GM15510 (cell line): ENCODE measurements around the gene CTNNA3.

Experiments
- POLR2A ChIP-seq: IDR thresholded peaks from 3 replicates; pipeline ENCODE4 v1.6.1; 2011; ENCODE audit warnings: borderline replicate concordance; ENCODE audit not compliant: insufficient read length; ENCODE audit errors: extremely low read depth

The CTNNA3 gene

GRCh38 chr10:66651308-66652082 is 1044.5 kb downstream of the CTNNA3 start:
- TF ChIP-seq POLR2A, result no peak

- TF ChIP-seq POLR2A, result no peak
Observed at GRCh38 chr10:66649626-66650025, 1046.4 kb downstream of the CTNNA3 start.

GRCh38 chr10:66642217-66642616 is 1053.8 kb downstream of the CTNNA3 start:
- TF ChIP-seq POLR2A, result no peak

DNA sequence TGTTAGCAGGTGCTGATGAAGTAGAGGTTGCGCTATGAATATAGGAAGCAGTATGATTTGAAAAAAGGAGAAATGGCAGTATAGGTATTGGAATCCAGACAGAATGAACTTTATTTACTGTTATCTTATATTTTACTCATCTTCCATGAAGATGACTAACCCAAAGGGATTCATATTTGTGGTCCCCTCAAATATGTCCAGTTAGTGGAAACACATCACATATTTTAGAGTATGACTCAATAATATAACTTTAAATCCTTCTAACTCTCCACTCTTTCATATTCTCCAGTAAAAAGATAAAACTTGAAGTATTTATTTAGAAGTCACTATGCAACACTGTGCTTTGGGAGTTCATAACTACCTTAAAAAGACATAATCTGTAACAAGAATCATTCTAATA is 1056.6 kb downstream of the CTNNA3 start:
- TF ChIP-seq POLR2A, result no peak

DNA sequence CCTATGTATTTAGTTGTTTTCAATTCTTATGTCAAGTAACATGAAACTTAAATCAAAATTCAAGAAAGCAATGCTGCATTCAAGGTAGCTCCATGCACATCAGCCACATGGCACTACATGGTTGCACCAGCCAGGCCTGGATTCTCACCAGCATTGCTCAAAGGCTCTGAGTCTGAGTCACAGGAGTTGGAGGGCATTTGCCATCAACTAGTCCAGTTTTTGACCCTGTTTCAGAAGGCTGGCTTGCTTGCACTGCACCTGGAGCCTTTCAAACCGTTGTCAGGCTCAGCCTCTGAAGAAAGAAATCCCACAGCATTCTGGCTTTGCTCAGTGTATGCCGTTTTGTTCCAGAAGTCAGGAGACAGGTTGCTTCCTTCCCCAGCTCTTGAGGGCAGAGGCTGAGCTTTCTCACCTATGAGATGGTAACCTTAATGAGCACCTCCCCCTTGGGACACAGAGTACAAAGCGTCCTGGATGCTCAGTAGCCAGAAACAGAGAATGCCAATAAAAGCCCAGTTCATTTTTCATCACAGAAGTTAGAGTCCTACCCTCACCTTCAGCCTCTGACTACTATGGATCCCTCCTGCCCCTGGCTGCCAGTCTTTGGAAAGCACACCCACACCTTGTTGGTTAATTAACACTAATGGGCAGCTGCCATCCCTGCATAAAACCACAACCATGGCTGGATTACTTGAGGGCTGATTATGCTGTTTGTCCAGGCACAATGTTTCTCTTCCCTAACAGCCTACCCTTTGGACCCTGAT is 1058.5 kb downstream of the CTNNA3 start:
- no peak for TF ChIP-seq POLR2A

- no peak for TF ChIP-seq POLR2A
Observed at GRCh38 chr10:66629996-66630395, 1066.0 kb downstream of the CTNNA3 start.

GRCh38 chr10:66627156-66627555 is 1068.8 kb downstream of the CTNNA3 start:
- no peak for TF ChIP-seq POLR2A

DNA sequence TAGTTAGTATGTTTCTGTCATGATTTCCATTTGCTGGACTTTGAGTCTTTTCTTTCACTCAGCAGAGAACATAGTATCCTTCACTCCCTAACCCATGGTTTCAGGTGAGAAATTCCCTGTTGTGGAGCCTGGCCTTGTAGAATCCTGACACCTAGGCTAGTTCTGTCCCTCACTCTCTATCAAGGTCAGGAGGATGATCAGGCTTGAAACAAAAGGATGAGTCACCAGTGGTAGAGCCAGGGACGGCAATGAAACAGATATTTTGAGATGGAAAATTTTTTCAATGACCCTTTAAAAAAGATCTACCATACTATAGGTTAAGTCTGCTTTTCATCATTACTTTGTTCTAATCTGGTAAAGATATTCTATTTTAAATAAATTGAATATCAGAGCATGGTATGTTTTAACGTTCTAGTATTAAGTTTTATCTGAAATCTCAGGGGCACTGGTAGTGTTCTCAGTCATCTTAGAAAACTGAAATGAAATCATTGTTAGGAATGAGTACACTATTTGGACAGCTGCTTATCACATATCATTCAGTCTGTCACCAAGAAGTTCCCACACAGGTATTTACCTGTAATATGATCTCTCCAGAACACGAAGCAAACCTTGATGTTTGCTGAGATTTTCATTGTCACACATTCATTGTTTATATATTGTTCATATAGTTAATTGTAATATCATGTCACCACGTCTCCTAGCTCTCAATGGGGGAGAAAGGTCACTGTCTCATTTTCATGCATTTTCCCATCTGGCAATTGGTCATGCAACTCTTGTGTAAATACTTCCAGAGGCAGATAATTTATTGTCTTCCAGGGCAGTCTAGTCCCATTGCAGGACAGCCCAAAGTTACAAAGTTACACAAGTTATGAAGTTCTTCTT is 1070.0 kb downstream of the CTNNA3 start:
- no peak for TF ChIP-seq POLR2A

DNA sequence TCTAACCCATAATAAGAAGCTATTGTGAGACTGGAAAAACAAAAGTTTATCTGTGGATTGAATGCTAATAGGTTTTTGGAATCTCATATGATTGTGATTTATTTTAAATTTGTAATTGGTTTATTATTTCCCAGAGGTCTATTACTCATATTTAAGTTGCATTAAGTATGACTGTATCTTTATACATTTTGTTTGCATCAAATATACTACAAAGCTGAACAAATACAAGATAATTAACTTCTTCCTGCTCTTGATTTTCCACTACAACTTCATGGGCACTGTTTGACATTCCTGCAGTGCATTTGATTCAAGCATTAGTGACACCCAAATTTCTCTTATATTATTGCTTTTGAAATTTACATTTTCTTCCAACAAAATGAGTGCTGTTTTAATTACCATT is 1073.9 kb downstream of the CTNNA3 start:
- TF ChIP-seq POLR2A, result no peak

GRCh38 chr10:66604195-66604594 is 1091.8 kb downstream of the CTNNA3 start:
- TF ChIP-seq POLR2A, result no peak

- TF ChIP-seq POLR2A, result no peak
Observed at GRCh38 chr10:66591865-66592264, 1104.1 kb downstream of the CTNNA3 start.

GRCh38 chr10:66587680-66588050 is 1108.3 kb downstream of the CTNNA3 start:
- TF ChIP-seq POLR2A, result no peak

GRCh38 chr10:66586897-66587679 is 1108.9 kb downstream of the CTNNA3 start:
- TF ChIP-seq POLR2A, result no peak

DNA sequence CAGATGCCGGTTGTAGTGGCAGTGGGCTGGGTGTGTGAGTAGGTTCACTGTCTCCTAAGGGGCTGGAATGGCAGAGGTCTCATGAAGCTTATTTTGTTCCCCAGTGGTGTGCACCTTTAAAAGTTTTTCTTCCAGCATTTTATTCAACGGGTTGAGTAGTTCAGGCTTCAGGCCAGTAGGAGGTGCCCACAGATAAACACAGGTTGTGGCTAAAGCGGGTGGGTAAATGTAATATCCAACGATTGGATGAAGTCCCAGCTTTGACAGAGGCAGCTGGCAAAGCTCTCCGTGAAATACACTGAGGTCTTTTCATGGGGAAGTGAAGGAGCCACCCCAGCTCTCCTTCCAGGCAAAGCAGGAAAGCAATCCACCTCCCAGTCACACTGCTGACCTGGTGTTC is 1109.9 kb downstream of the CTNNA3 start:
- no peak for TF ChIP-seq POLR2A
